ENCODE measurements around the gene TLCD5.

- no peak for TF ChIP-seq CTCF (IDR thresholded peaks at IDR 0.05)
- no peak for TF ChIP-seq POLR2A (IDR thresholded peaks at IDR 0.05)
These were observed 38.3 kb downstream of the TLCD5 start for GRCh38 chr11:120363436-120363835.

Measured in right lobe of liver (tissue), 4 donors.